Esophagus muscularis mucosa (tissue), 4 donors: ENCODE measurements around the gene KIRREL3. TPM values are rescaled to one million over a fixed set of nuclear protein-coding genes. Genes with fewer than 3 reads are reported as not detected.

Experiments
- DNase-seq: peaks from one replicate; pipeline ENCODE4 v3.0.0-alpha.2; 2017; ENCODE audit errors: extremely low spot score
- H3K27ac ChIP-seq, 4 donors: fragments of 200-600 bp; sonication (generic); replicated peaks in 1 of 4; 1 replicate in 3 of 4; 2 replicates in 1 of 4; pipeline ENCODE4 v1.5.1; 2016 to 2019; ENCODE audit warnings: mild to moderate bottlenecking in 1 of 4
- H3K27me3 ChIP-seq, 4 donors: fragments of 200-600 bp; sonication (generic); one replicate each; pipeline versions ENCODE4 v1.5.1 to v1.6.0; 2016 to 2019
- H3K36me3 ChIP-seq, 4 donors: fragments of 200-600 bp; sonication (generic); one replicate each; pipeline ENCODE4 v1.5.1; 2016 to 2019
- H3K4me1 ChIP-seq, 4 donors: fragments of 200-600 bp; sonication (generic); one replicate each; pipeline ENCODE4 v1.5.1; 2016 to 2019
- H3K4me3 ChIP-seq, 4 donors: fragments of 200-600 bp; sonication (generic); 1 replicate in 2 of 4; 2 replicates in 2 of 4; pipeline ENCODE4 v1.5.1; 2016 to 2019; ENCODE audit warnings: mild to moderate bottlenecking in 4 of 4, moderate library complexity in 1 of 4
- H3K9me3 ChIP-seq, 4 donors: fragments of 200-600 bp; sonication (generic); 1 replicate in 3 of 4; 2 replicates in 1 of 4; pipeline ENCODE4 v1.5.1; 2016 to 2019
- CTCF ChIP-seq, 3 experiments: fragments of 200-600 bp in 2 of 3; fragments of 450-650 bp in 1 of 3; sonication (generic) in 2 of 3; IDR thresholded peaks; one replicate each; pipeline ENCODE4 v1.5.1; 2017 to 2019; ENCODE audit warnings: antibody characterized with exemption in 3 of 3, mild to moderate bottlenecking in 2 of 3, moderate library complexity in 1 of 3
- EP300 ChIP-seq: sonication (generic); formaldehyde crosslinking; IDR thresholded peaks from one replicate; pipeline ENCODE4 v1.6.1; 2017; ENCODE audit warnings: antibody characterized with exemption
- POLR2A ChIP-seq: fragments of 450-650 bp; IDR thresholded peaks from one replicate; pipeline ENCODE4 v1.6.1; 2017; ENCODE audit warnings: antibody characterized with exemption, moderate library complexity, mild to moderate bottlenecking, low read depth
- POLR2AphosphoS5 ChIP-seq, 2 donors: sonication (generic); formaldehyde crosslinking; IDR thresholded peaks; one replicate each; pipeline ENCODE4 v1.6.1; 2017; ENCODE audit warnings: antibody characterized with exemption in 2 of 2
- WGBS: methylation state at CpG from one replicate; pipeline ENCODE4 v1.1.5; 2018; 5-methylcytosine and 5-hydroxymethylcytosine counted together
- intact Hi-C: fragments of 100-400 bp; cut with DNase I; formaldehyde crosslinking; loops from one replicate; pipeline ENCODE4 v1.15.1; 2023
- total RNA-seq, 4 donors: library from RNA; depleted of rRNA; stranded (reverse); fragments of >200 nt; gene quantifications; one replicate each; pipeline versions ENCODE4 v1.1.0 to v1.2.1, GENCODE V29; 2016

KIRREL3 gene
- total RNA-seq, 4 donors from 2014 or later: 1.7 to 6.5 (median 3.1) TPM

GRCh38 chr11:126507646-126508045, 492.9 kb downstream of the KIRREL3 start:
- WGBS: 68% methylated on average over 8 of the region's 8 CpGs
- no peaks in the 10 kb centered on the region for H3K36me3 ChIP-seq
- DNase-seq: no peak
- H3K4me3 ChIP-seq: no peak overlapping the region
- intact Hi-C loops: no loop called here
- H3K4me1 ChIP-seq: no peaks in the 10 kb centered on the region
- H3K9me3 ChIP-seq: peaks cover 0 to 33% (median 24%) of the 10 kb centered on the region in 4 donors
- H3K27me3 ChIP-seq: peaks cover 0 to 40% (median 0%) of the 10 kb centered on the region in 4 donors
- TF ChIP-seq POLR2A (no peak), CTCF (IDR thresholded peaks at IDR 0.05) (no peak), POLR2AphosphoS5 (IDR thresholded peaks at IDR 0.05) (no peak), EP300 (no peak)
- no peak overlapping the region for H3K27ac ChIP-seq

- intact Hi-C loops: no loop called here
- Histone ChIP-seq H3K9me3 (peaks cover 0 to 33% (median 24%) of the 10 kb centered on the region in 4 donors), H3K27ac (no peak overlapping the region), H3K36me3 (no peaks in the 10 kb centered on the region), H3K4me3 (no peak overlapping the region), H3K27me3 (peaks cover 0 to 39% (median 0%) of the 10 kb centered on the region in 4 donors), H3K4me1 (no peaks in the 10 kb centered on the region)
- TF ChIP-seq EP300: no peak
- TF ChIP-seq POLR2AphosphoS5 (IDR thresholded peaks at IDR 0.05): no peak
- TF ChIP-seq POLR2A: no peak
- no peak for TF ChIP-seq CTCF (IDR thresholded peaks at IDR 0.05)
- 85% methylated on average over 4 of the region's 4 CpGs for WGBS
- DNase-seq: no peak
Observed at GRCh38 chr11:126506789-126507188, 493.8 kb downstream of the KIRREL3 start.

- intact Hi-C loops: no loop called here
- peaks cover 0 to 56% (median 0%) of the 10 kb centered on the region in 4 donors for H3K27me3 ChIP-seq
- peaks cover 0 to 33% (median 24%) of the 10 kb centered on the region in 4 donors for H3K9me3 ChIP-seq
- WGBS: 26% methylated on average over 5 of the region's 5 CpGs
- no peak for DNase-seq
- H3K4me3 ChIP-seq: no peak overlapping the region
- no peak for TF ChIP-seq POLR2A
- TF ChIP-seq EP300: no peak
- no peak for TF ChIP-seq POLR2AphosphoS5 (IDR thresholded peaks at IDR 0.05)
- H3K4me1 ChIP-seq: no peaks in the 10 kb centered on the region
- no peaks in the 10 kb centered on the region for H3K36me3 ChIP-seq
- H3K27ac ChIP-seq: no peak overlapping the region
Observed at GRCh38 chr11:126502982-126503381, 497.6 kb downstream of the KIRREL3 start.

- Histone ChIP-seq H3K9me3 (peaks cover 0 to 27% (median 24%) of the 10 kb centered on the region in 4 donors), H3K4me3 (no peak overlapping the region), H3K27me3 (peaks cover 0 to 51% (median 0%) of the 10 kb centered on the region in 4 donors), H3K27ac (no peak overlapping the region), H3K4me1 (no peaks in the 10 kb centered on the region), H3K36me3 (no peaks in the 10 kb centered on the region)
- WGBS: 66% methylated on average over 2 of the region's 2 CpGs
- no peak for DNase-seq
- TF ChIP-seq POLR2AphosphoS5 (IDR thresholded peaks at IDR 0.05) (no peak), EP300 (no peak), CTCF (IDR thresholded peaks at IDR 0.05) (no peak), POLR2A (no peak)
- intact Hi-C loops: no loop called here
Observed at GRCh38 chr11:126502159-126502558, 498.4 kb downstream of the KIRREL3 start.

GRCh38 chr11:126501641-126502040, 498.9 kb downstream of the KIRREL3 start:
- no peak for DNase-seq
- H3K4me1 ChIP-seq: no peaks in the 10 kb centered on the region
- TF ChIP-seq POLR2AphosphoS5 (IDR thresholded peaks at IDR 0.05) (no peak), CTCF (IDR thresholded peaks at IDR 0.05) (no peak), POLR2A (no peak), EP300 (no peak)
- H3K27ac ChIP-seq: no peak overlapping the region
- H3K4me3 ChIP-seq: no peak overlapping the region
- H3K9me3 ChIP-seq: peaks cover 0 to 23% (median 18%) of the 10 kb centered on the region in 4 donors
- peaks cover 0 to 51% (median 0%) of the 10 kb centered on the region in 4 donors for H3K27me3 ChIP-seq
- intact Hi-C loops: no loop called here
- no peaks in the 10 kb centered on the region for H3K36me3 ChIP-seq
- WGBS: 82% methylated on average over 6 of the region's 6 CpGs
